Measurements from ENCODE around the gene TULP1.

DNA sequence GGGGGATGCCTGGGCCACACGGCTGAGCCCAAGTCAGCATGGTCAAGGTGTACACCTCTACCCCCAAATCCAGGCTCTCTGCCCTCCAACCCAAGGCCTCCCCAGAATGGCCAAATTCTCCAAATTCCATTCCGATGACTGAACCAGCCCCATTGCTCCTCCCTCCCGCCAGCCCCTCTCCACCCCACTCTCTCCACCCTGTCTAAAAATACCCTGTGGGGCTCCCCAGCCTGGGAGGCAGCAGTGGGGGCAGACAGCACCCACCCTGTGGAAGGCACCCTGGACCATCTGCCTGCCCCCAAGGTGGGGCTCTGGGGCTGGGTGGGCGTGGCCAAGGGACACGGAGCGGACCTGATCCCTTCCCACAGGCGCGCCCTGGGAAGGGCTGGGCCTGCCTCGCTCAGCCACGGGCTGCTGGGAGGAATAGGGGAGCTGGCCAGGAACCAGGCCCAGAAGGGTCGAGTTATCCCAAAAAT is 27.3 kb downstream of the TULP1 start:
- TF ChIP-seq, protein P1, sequence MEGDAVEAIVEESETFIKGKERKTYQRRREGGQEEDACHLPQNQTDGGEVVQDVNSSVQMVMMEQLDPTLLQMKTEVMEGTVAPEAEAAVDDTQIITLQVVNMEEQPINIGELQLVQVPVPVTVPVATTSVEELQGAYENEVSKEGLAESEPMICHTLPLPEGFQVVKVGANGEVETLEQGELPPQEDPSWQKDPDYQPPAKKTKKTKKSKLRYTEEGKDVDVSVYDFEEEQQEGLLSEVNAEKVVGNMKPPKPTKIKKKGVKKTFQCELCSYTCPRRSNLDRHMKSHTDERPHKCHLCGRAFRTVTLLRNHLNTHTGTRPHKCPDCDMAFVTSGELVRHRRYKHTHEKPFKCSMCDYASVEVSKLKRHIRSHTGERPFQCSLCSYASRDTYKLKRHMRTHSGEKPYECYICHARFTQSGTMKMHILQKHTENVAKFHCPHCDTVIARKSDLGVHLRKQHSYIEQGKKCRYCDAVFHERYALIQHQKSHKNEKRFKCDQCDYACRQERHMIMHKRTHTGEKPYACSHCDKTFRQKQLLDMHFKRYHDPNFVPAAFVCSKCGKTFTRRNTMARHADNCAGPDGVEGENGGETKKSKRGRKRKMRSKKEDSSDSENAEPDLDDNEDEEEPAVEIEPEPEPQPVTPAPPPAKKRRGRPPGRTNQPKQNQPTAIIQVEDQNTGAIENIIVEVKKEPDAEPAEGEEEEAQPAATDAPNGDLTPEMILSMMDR (conservative IDR thresholded peaks at IDR 0.05; ENCODE audit: low read depth, low read length), result no peak
- no peak for TF ChIP-seq EZH2 (IDR thresholded peaks at IDR 0.05; ENCODE audit: borderline replicate concordance, low read depth, low read length, poor library complexity, severe bottlenecking)

Data from A673 (cell line).